GM23248 (cell line): ENCODE results near the gene LAIR2. TPM values are rescaled to one million over a fixed set of nuclear protein-coding genes. Genes with fewer than 3 reads are reported as not detected.

Source experiments
- DNase-seq: peaks from one replicate; pipeline ENCODE4 v3.0.0-alpha.2; 2015
- H2AFZ ChIP-seq: fragments of 200-600 bp; sonication (generic); 2 replicates; pipeline ENCODE4 v1.6.1; 2016; ENCODE audit warnings: antibody characterized with exemption
- H3F3A ChIP-seq: fragments of 200-600 bp; sonication (generic); 2 replicates; pipeline ENCODE4 v1.6.1; 2016; ENCODE audit warnings: mild to moderate bottlenecking, antibody characterized with exemption, mixed run types; ENCODE audit not compliant: insufficient read depth
- H3K27ac ChIP-seq: fragments of 200-600 bp; sonication (generic); 2 replicates; pipeline ENCODE4 v1.5.1; 2016; ENCODE audit warnings: mild to moderate bottlenecking
- H3K27me3 ChIP-seq: fragments of 200-600 bp; sonication (generic); replicated peaks from 2 replicates; pipeline ENCODE4 v1.6.1; 2016; ENCODE audit warnings: mild to moderate bottlenecking; ENCODE audit not compliant: insufficient read depth
- H3K36me3 ChIP-seq: fragments of 200-600 bp; sonication (generic); 2 replicates; pipeline ENCODE4 v1.6.1; 2016; ENCODE audit warnings: low read depth, mild to moderate bottlenecking
- H3K4me1 ChIP-seq: fragments of 200-600 bp; sonication (generic); 2 replicates; pipeline ENCODE4 v1.6.1; 2016; ENCODE audit warnings: mild to moderate bottlenecking; ENCODE audit not compliant: insufficient read depth
- H3K4me2 ChIP-seq: fragments of 200-600 bp; sonication (generic); one replicate; pipeline ENCODE4 v1.6.1; 2016; ENCODE audit warnings: mild to moderate bottlenecking; ENCODE audit not compliant: unreplicated experiment
- H3K4me3 ChIP-seq: fragments of 200-600 bp; sonication (generic); 2 replicates; pipeline ENCODE4 v1.5.1; 2016; ENCODE audit warnings: mild to moderate bottlenecking
- H3K79me2 ChIP-seq: fragments of 200-600 bp; sonication (generic); 2 replicates; pipeline ENCODE4 v1.6.1; 2016; ENCODE audit warnings: mild to moderate bottlenecking; ENCODE audit not compliant: insufficient read depth
- H3K9ac ChIP-seq: fragments of 200-600 bp; sonication (generic); 2 replicates; pipeline ENCODE4 v1.6.1; 2016; ENCODE audit warnings: mild to moderate bottlenecking
- H3K9me2 ChIP-seq: fragments of 200-600 bp; sonication (generic); 2 replicates; pipeline ENCODE4 v1.6.1; 2016; ENCODE audit warnings: mixed run types, mild to moderate bottlenecking, moderate library complexity; ENCODE audit not compliant: insufficient read depth
- H3K9me3 ChIP-seq: fragments of 200-600 bp; sonication (generic); one replicate; pipeline ENCODE4 v1.6.1; 2017; ENCODE audit warnings: low read depth
- H4K20me1 ChIP-seq: fragments of 200-600 bp; sonication (generic); 2 replicates; pipeline ENCODE4 v1.6.0; 2016; ENCODE audit not compliant: insufficient read depth
- EZH2 ChIP-seq: fragments of 200-600 bp; sonication (generic); IDR thresholded peaks from 2 replicates; pipeline ENCODE4 v1.6.1; 2018; ENCODE audit warnings: antibody characterized with exemption, mild to moderate bottlenecking; ENCODE audit not compliant: insufficient read depth, poor library complexity, severe bottlenecking
- EZH2phosphoT487 ChIP-seq: fragments of 200-600 bp; sonication (generic); IDR thresholded peaks from 2 replicates; pipeline ENCODE4 v1.6.1; 2018; ENCODE audit warnings: antibody characterized with exemption, moderate library complexity, mild to moderate bottlenecking, low read depth; ENCODE audit not compliant: insufficient read depth
- WGBS, 2 experiments: methylation state at CpG; one replicate each; pipeline ENCODE4 v1.1.6; 2015 to 2017; ENCODE audit warnings: low lambda C conversion rate in 2 of 2, low coverage in 1 of 2; ENCODE audit errors: missing lambda C conversion rate in 2 of 2; 5-methylcytosine and 5-hydroxymethylcytosine counted together
- in situ Hi-C: fragments of 300-500 bp; cut with MboI; formaldehyde crosslinking; loops from 2 replicates; pipeline ENCODE4 v1.15.0; 2020
- polyA plus RNA-seq: library from polyadenylated mRNA; unstranded; fragments of >200 nt; fragmentation: Nextera tagmentation; extraction: Ambion mirVana; gene quantifications from 2 replicates; pipeline ENCODE4 v1.2.1, GENCODE V29; 2016
- total RNA-seq: library from RNA; depleted of rRNA; stranded (reverse); fragments of >200 nt; shearing (Covaris generic); gene quantifications from 2 replicates; pipeline ENCODE4 v1.2.3, GENCODE V29; 2014

LAIR2 gene
- total and polyA plus RNA-seq, 2 experiments from 2014 or later: not detected

- Histone ChIP-seq H3K4me1 (peaks cover 9% of the 10 kb centered on the region), H3F3A (no peaks in the 10 kb centered on the region), H3K9me3 (no peaks in the 10 kb centered on the region), H3K27ac (peak overlapping the region; percentile 60), H3K4me3 (peak overlapping the region; percentile 86; the same call in 1 of the 2 replicates), H4K20me1 (no peaks in the 10 kb centered on the region), H3K9me2 (no peaks in the 10 kb centered on the region), H3K9ac (peak overlapping the region; percentile 78; the same call in 1 of the 2 replicates), H3K4me2 (peak overlapping the region; percentile 87), H3K27me3 (no peaks in the 10 kb centered on the region), H3K79me2 (peaks cover 30% of the 10 kb centered on the region), H2AFZ (peak overlapping the region; percentile 86), H3K36me3 (no peaks in the 10 kb centered on the region)
- in situ Hi-C loops: loop anchor here (25.0 kb wide), 1 partner anchor 1188 kb away; the partner anchor contains the start of gene U2AF2
- DNase-seq: no peak
- 73 to 78% methylated on average over 6 of the region's 6 CpGs for WGBS, 2 experiments
- TF ChIP-seq EZH2 (no peak), EZH2phosphoT487 (no peak)
Observed at GRCh38 chr19:54473892-54474372, 28.7 kb upstream of the LAIR2 start.

GRCh38 chr19:54475706-54476105, 26.9 kb upstream of the LAIR2 start:
- H3K4me1 ChIP-seq: peaks cover 6% of the 10 kb centered on the region
- H3K9me2 ChIP-seq: no peaks in the 10 kb centered on the region
- no peaks in the 10 kb centered on the region for H4K20me1 ChIP-seq
- peaks cover 12% of the 10 kb centered on the region for H3K79me2 ChIP-seq
- no peaks in the 10 kb centered on the region for H3K9me3 ChIP-seq
- H3K9ac ChIP-seq: no peak overlapping the region
- no peak overlapping the region for H3K27ac ChIP-seq
- H3F3A ChIP-seq: no peaks in the 10 kb centered on the region
- in situ Hi-C loops: no loop called here
- no peak overlapping the region for H3K4me3 ChIP-seq
- 77 to 80% methylated on average over 11 of the region's 11 CpGs for WGBS, 2 experiments
- H2AFZ ChIP-seq: no peak overlapping the region
- no peak for DNase-seq
- H3K36me3 ChIP-seq: no peaks in the 10 kb centered on the region
- H3K4me2 ChIP-seq: no peak overlapping the region
- TF ChIP-seq EZH2 (no peak), EZH2phosphoT487 (no peak)
- H3K27me3 ChIP-seq: no peaks in the 10 kb centered on the region

- WGBS, 2 experiments: 62 to 66% methylated on average over 3 of the region's 3 CpGs
- Histone ChIP-seq H3K36me3 (no peaks in the 10 kb centered on the region), H3K79me2 (peaks cover 3% of the 10 kb centered on the region; the same call in 1 of the 2 replicates), H3K9ac (no peak overlapping the region), H3K27me3 (no peaks in the 10 kb centered on the region), H2AFZ (no peak overlapping the region), H3K4me2 (no peak overlapping the region), H4K20me1 (no peaks in the 10 kb centered on the region), H3K9me3 (no peaks in the 10 kb centered on the region), H3K4me1 (peaks cover 3% of the 10 kb centered on the region; the same call in 1 of the 2 replicates), H3K27ac (no peak overlapping the region), H3K9me2 (no peaks in the 10 kb centered on the region), H3K4me3 (no peak overlapping the region), H3F3A (no peaks in the 10 kb centered on the region)
- TF ChIP-seq EZH2 (no peak), EZH2phosphoT487 (no peak)
- in situ Hi-C loops: no loop called here
- no peak for DNase-seq
Observed at GRCh38 chr19:54477650-54478049, 25.0 kb upstream of the LAIR2 start.

GRCh38 chr19:54478677-54479266, 23.9 kb upstream of the LAIR2 start:
- DNase-seq: peak; percentile 63
- no peaks in the 10 kb centered on the region for H3K79me2 ChIP-seq
- WGBS, 2 experiments: 18 to 21% methylated on average over 10 of the region's 10 CpGs

More at GRCh38 chr19:54478677-54479266, 23.9 kb upstream of the LAIR2 start:
- no peak overlapping the region for H2AFZ ChIP-seq
- TF ChIP-seq EZH2 (no peak), EZH2phosphoT487 (no peak)
- no peak overlapping the region for H3K9ac ChIP-seq
- H4K20me1 ChIP-seq: no peaks in the 10 kb centered on the region
- H3K27me3 ChIP-seq: no peaks in the 10 kb centered on the region
- in situ Hi-C loops: no loop called here
- no peak overlapping the region for H3K27ac ChIP-seq
- H3K4me1 ChIP-seq: no peaks in the 10 kb centered on the region
- no peaks in the 10 kb centered on the region for H3K9me3 ChIP-seq
- H3F3A ChIP-seq: no peaks in the 10 kb centered on the region
- no peak overlapping the region for H3K4me3 ChIP-seq
- no peak overlapping the region for H3K4me2 ChIP-seq
- no peaks in the 10 kb centered on the region for H3K9me2 ChIP-seq
- H3K36me3 ChIP-seq: no peaks in the 10 kb centered on the region
